Activated CD8-positive, alpha-beta T cell treated with anti-CD3 and anti-CD28 coated beads, Interleukin-2, amount 10 ng/mL, durations not matched to agents 7 days and 5 days (primary cell): Measurements from ENCODE around the gene ALOX15B. TPM values are rescaled to one million over a fixed set of nuclear protein-coding genes. Genes with fewer than 3 reads are reported as not detected.

ENCODE experiments used
- ATAC-seq: fragments of 150-1000 bp; cut with Tn5 transposase; one replicate; pipeline ENCODE4 v1.10.0; 2021; ENCODE audit warnings: moderate library complexity
- CTCF ChIA-PET: fragments of 350-600 bp; sonication (Branson Sonifier 250); formaldehyde crosslinking; loops from one replicate; lab custom pipeline; 2021; ENCODE audit warnings: antibody characterized with exemption; lab: Charles Lee
- POLR2A ChIA-PET: fragments of 350-600 bp; sonication (Branson Sonifier 250); formaldehyde crosslinking; loops from one replicate; lab custom pipeline; 2021; ENCODE audit warnings: antibody characterized with exemption; lab: Charles Lee
- DNase-seq: peaks from one replicate; pipeline ENCODE4 v3.0.0-alpha.2; 2020
- H3K27ac Mint-ChIP-seq: one replicate; pipeline ENCODE4 v1.8.0; 2021; ENCODE audit warnings: mild to moderate bottlenecking, mixed read lengths
- H3K27me3 Mint-ChIP-seq: one replicate; pipeline ENCODE4 v1.8.0; 2021; ENCODE audit warnings: low read depth, mixed read lengths
- H3K36me3 Mint-ChIP-seq: one replicate; pipeline ENCODE4 v1.8.0; 2021; ENCODE audit warnings: low read depth, mixed read lengths
- H3K4me1 Mint-ChIP-seq: one replicate; pipeline ENCODE4 v1.8.0; 2021; ENCODE audit warnings: low read depth, mixed read lengths
- H3K4me3 Mint-ChIP-seq: one replicate; pipeline ENCODE4 v1.8.0; 2021; ENCODE audit warnings: mild to moderate bottlenecking, mixed read lengths
- H3K9me3 Mint-ChIP-seq: one replicate; pipeline ENCODE4 v1.8.0; 2022; ENCODE audit warnings: mixed read lengths; ENCODE audit not compliant: insufficient read depth
- total RNA-seq, 2 experiments: library from RNA; stranded (reverse); gene quantifications; one replicate each; pipeline ENCODE4 v1.2.3, GENCODE V29; 2021

Gene ALOX15B
- total RNA-seq, 2 experiments from 2014 or later = not detected

- DNase-seq = no peak
- no peak for ATAC-seq
- no peak overlapping the region for H3K4me3 Mint-ChIP-seq
- POLR2A ChIA-PET = no interaction called here
- no peak overlapping the region for H3K27ac Mint-ChIP-seq
- H3K36me3 Mint-ChIP-seq = no peaks in the 10 kb centered on the region
- peaks cover 5% of the 10 kb centered on the region for H3K4me1 Mint-ChIP-seq
- H3K27me3 Mint-ChIP-seq = peaks cover 38% of the 10 kb centered on the region
- CTCF ChIA-PET = interaction anchor here (1.9 to 12.0 kb wide), 2 partner anchors 9 to 51 kb away, joined by 6 to 319 read pairs; no protein-coding TSS in a partner anchor
- no peaks in the 10 kb centered on the region for H3K9me3 Mint-ChIP-seq
Measured at GRCh38 chr17:8067806-8068205, 28.9 kb downstream of the ALOX15B start.

GRCh38 chr17:8068736-8069586 is 30.1 kb downstream of the ALOX15B start:
- no peak for DNase-seq
- ChIA-PET POLR2A (interaction anchor here (0.5 to 1.0 kb wide), 2 partner anchors 12 to 226 kb away, joined by 3 read pairs; partner anchors contain the start of gene SLC25A35), CTCF (interaction anchor here (0.9 to 12.0 kb wide), 5 partner anchors 10 to 50 kb away, joined by 3 to 319 read pairs (median 10); no protein-coding TSS in a partner anchor)
- Mint-ChIP-seq H3K4me3 (no peak overlapping the region), H3K9me3 (no peaks in the 10 kb centered on the region), H3K27ac (no peak overlapping the region), H3K27me3 (peaks cover 38% of the 10 kb centered on the region), H3K4me1 (peaks cover 15% of the 10 kb centered on the region), H3K36me3 (no peaks in the 10 kb centered on the region)
- no peak for ATAC-seq

- Mint-ChIP-seq H3K9me3 (no peaks in the 10 kb centered on the region), H3K27ac (no peak overlapping the region), H3K36me3 (no peaks in the 10 kb centered on the region), H3K4me3 (no peak overlapping the region), H3K27me3 (peaks cover 40% of the 10 kb centered on the region), H3K4me1 (peaks cover 20% of the 10 kb centered on the region)
- ATAC-seq = no peak
- ChIA-PET CTCF (interaction anchor here (1.7 to 12.0 kb wide), 5 partner anchors 10 to 49 kb away, joined by 6 to 319 read pairs (median 12); no protein-coding TSS in a partner anchor), POLR2A (interaction anchor here (1.0 kb wide), 1 partner anchor 226 kb away, joined by 3 read pairs; the partner anchor contains the start of gene SLC25A35)
- no peak for DNase-seq
Measured at GRCh38 chr17:8069587-8069860, 30.7 kb downstream of the ALOX15B start.

- POLR2A ChIA-PET = no interaction called here
- Mint-ChIP-seq H3K4me3 (no peak overlapping the region), H3K9me3 (no peaks in the 10 kb centered on the region), H3K27ac (no peak overlapping the region), H3K4me1 (peaks cover 22% of the 10 kb centered on the region), H3K36me3 (no peaks in the 10 kb centered on the region), H3K27me3 (peaks cover 50% of the 10 kb centered on the region)
- ATAC-seq (no peak), DNase-seq (no peak)
- CTCF ChIA-PET = interaction anchor here (0.9 to 12.0 kb wide), 6 partner anchors 8 to 150 kb away, joined by 3 to 319 read pairs (median 6); no protein-coding TSS in a partner anchor
Measured at GRCh38 chr17:8071496-8071895, 32.6 kb downstream of the ALOX15B start.

GRCh38 chr17:8072341-8072728 is 33.5 kb downstream of the ALOX15B start:
- Mint-ChIP-seq H3K36me3 (no peaks in the 10 kb centered on the region), H3K27me3 (peaks cover 50% of the 10 kb centered on the region), H3K9me3 (no peaks in the 10 kb centered on the region), H3K4me3 (peak overlapping the region; percentile 25), H3K4me1 (peaks cover 22% of the 10 kb centered on the region), H3K27ac (no peak overlapping the region)
- no peak for DNase-seq
- ChIA-PET POLR2A (no interaction called here), CTCF (interaction anchor here (2.4 to 12.0 kb wide), 2 partner anchors 11 to 14 kb away, joined by 15 to 319 read pairs; no protein-coding TSS in a partner anchor)
- peak; percentile 34 for ATAC-seq

- Mint-ChIP-seq H3K36me3 (no peaks in the 10 kb centered on the region), H3K27ac (no peak overlapping the region), H3K4me3 (peak overlapping the region; percentile 25), H3K4me1 (peaks cover 22% of the 10 kb centered on the region), H3K27me3 (peaks cover 52% of the 10 kb centered on the region), H3K9me3 (no peaks in the 10 kb centered on the region)
- ChIA-PET POLR2A (interaction anchor here (2.1 kb wide), 1 partner anchor 101 kb away, joined by 15 read pairs; no protein-coding TSS in a partner anchor), CTCF (interaction anchor here (1.0 to 12.0 kb wide), 28 partner anchors 11 to 367 kb away, joined by 3 to 319 read pairs (median 6); partner anchors contain the start of genes ALOXE3, HES7 and SLC25A35)
- DNase-seq (peak; percentile 47), ATAC-seq (peak; percentile 37)
Measured at GRCh38 chr17:8072729-8073461, 34.0 kb downstream of the ALOX15B start.

- peaks cover 52% of the 10 kb centered on the region for H3K27me3 Mint-ChIP-seq
- peak; percentile 87 for ATAC-seq
- H3K4me1 Mint-ChIP-seq = peaks cover 22% of the 10 kb centered on the region
- H3K4me3 Mint-ChIP-seq = peak overlapping the region; percentile 54
- ChIA-PET CTCF (interaction anchor here (0.6 to 12.0 kb wide), 42 partner anchors 10 to 953 kb away, joined by 3 to 319 read pairs (median 4); partner anchors contain the start of genes ALOXE3, HES7 and SLC25A35), POLR2A (interaction anchor here (2.1 kb wide), 1 partner anchor 100 kb away, joined by 15 read pairs; no protein-coding TSS in a partner anchor)
- H3K36me3 Mint-ChIP-seq = no peaks in the 10 kb centered on the region
- H3K9me3 Mint-ChIP-seq = no peaks in the 10 kb centered on the region
- H3K27ac Mint-ChIP-seq = no peak overlapping the region
- peak; percentile 87 for DNase-seq
Measured at GRCh38 chr17:8073627-8074484, 35.0 kb downstream of the ALOX15B start.

GRCh38 chr17:8074554-8074953 is 35.7 kb downstream of the ALOX15B start:
- no peaks in the 10 kb centered on the region for H3K9me3 Mint-ChIP-seq
- peaks cover 26% of the 10 kb centered on the region for H3K4me1 Mint-ChIP-seq
- no peaks in the 10 kb centered on the region for H3K36me3 Mint-ChIP-seq
- ATAC-seq (no peak), DNase-seq (no peak)
- H3K4me3 Mint-ChIP-seq = no peak overlapping the region
- no peak overlapping the region for H3K27ac Mint-ChIP-seq
- CTCF ChIA-PET = interaction anchor here (0.8 to 12.0 kb wide), 28 partner anchors 9 to 368 kb away, joined by 3 to 319 read pairs (median 6); partner anchors contain the start of genes ALOXE3, HES7 and SLC25A35
- peaks cover 52% of the 10 kb centered on the region for H3K27me3 Mint-ChIP-seq
- POLR2A ChIA-PET = interaction anchor here (2.1 kb wide), 1 partner anchor 99 kb away, joined by 15 read pairs; no protein-coding TSS in a partner anchor

GRCh38 chr17:8075081-8075480 is 36.2 kb downstream of the ALOX15B start:
- no peaks in the 10 kb centered on the region for H3K36me3 Mint-ChIP-seq
- H3K4me1 Mint-ChIP-seq = peaks cover 31% of the 10 kb centered on the region
- no peaks in the 10 kb centered on the region for H3K9me3 Mint-ChIP-seq
- H3K27ac Mint-ChIP-seq = no peak overlapping the region
- ChIA-PET POLR2A (interaction anchor here (2.1 kb wide), 1 partner anchor 98 kb away, joined by 15 read pairs; no protein-coding TSS in a partner anchor), CTCF (interaction anchor here (0.8 to 12.0 kb wide), 11 partner anchors 11 to 226 kb away, joined by 3 to 319 read pairs (median 10); partner anchors contain the start of genes ALOXE3 and HES7)
- H3K4me3 Mint-ChIP-seq = no peak overlapping the region
- DNase-seq = no peak
- H3K27me3 Mint-ChIP-seq = peaks cover 52% of the 10 kb centered on the region
- no peak for ATAC-seq

- no peaks in the 10 kb centered on the region for H3K9me3 Mint-ChIP-seq
- DNase-seq (no peak), ATAC-seq (no peak)
- POLR2A ChIA-PET = interaction anchor here (1.4 kb wide), 1 partner anchor 98 kb away, joined by 5 read pairs; no protein-coding TSS in a partner anchor
- H3K36me3 Mint-ChIP-seq = peaks cover 2% of the 10 kb centered on the region
- no peak overlapping the region for H3K27ac Mint-ChIP-seq
- peaks cover 47% of the 10 kb centered on the region for H3K27me3 Mint-ChIP-seq
- peaks cover 38% of the 10 kb centered on the region for H3K4me1 Mint-ChIP-seq
- no peak overlapping the region for H3K4me3 Mint-ChIP-seq
- CTCF ChIA-PET = interaction anchor here (1.9 to 12.0 kb wide), 5 partner anchors 16 to 225 kb away, joined by 5 to 319 read pairs (median 41); partner anchors contain the start of gene ALOXE3
Measured at GRCh38 chr17:8075574-8076342, 36.9 kb downstream of the ALOX15B start.
